ENCODE measurements around the gene ZMYND15. TPM values are rescaled to one million over a fixed set of nuclear protein-coding genes. Genes with fewer than 3 reads are reported as not detected.
A peak's percentile ranks its signal among the peaks of the same experiment; 100 is the strongest.

Gene ZMYND15
- total RNA-seq, 5 donors from 2014 or later (not counting 1 experiment from before 2014, with no cell fraction given) = 0.29 to 1.4 (median 0.44) TPM

DNA sequence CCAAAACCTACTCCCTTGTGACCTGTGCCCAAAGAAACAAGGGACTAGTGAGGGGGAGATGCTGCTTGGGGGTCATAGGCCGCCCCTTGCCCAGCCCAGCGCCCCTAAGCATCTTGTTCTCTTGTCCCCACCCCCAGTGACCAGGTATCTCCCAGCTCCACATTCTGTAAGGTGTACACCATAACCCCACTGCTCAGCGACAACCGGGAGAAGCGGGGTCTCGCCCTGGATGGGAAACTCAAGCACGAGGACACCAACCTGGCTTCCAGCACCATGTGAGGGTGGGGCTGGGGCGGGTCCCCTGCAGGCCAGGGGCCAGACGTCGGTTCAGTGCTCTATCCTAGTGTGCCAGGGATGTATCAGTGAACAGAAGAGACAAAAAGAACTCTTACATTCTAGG is 20.5 kb upstream of the ZMYND15 start:
- WGBS (ENCODE audit: insufficient coverage) = 87% methylated on average over 4 of the region's 10 CpGs
- ChIA-PET CTCF (no interaction called here), POLR2A (no interaction called here)
- DNase-seq = no peak
- Histone ChIP-seq H3K9me3 (no peaks in the 10 kb centered on the region), H3K36me3 (ENCODE audit: control insufficient read depth in 2 of 2, extremely low read depth in 1 of 2, insufficient read depth in 1 of 2, low read length in 1 of 2) (peaks cover 22 to 60% of the 10 kb centered on the region in 2 donors), H3K4me1 (ENCODE audit: control insufficient read depth in 1 of 2, extremely low read depth in 1 of 2, insufficient read depth in 2 of 2, low read length in 2 of 2) (peaks cover 25 to 46% of the 10 kb centered on the region in 2 experiments), H3K4me3 (ENCODE audit: control insufficient read depth in 1 of 2, extremely low read depth in 1 of 2, low read length in 1 of 2) (no peak overlapping the region), H3K27me3 (replicated peaks in 1 of 2; ENCODE audit: control insufficient read depth in 2 of 2, extremely low read depth in 1 of 2, insufficient read depth in 2 of 2, low read length in 1 of 2) (no peaks in the 10 kb centered on the region), H3K27ac (ENCODE audit: low read length) (no peak overlapping the region)
- Mint-ChIP-seq H3K4me3 (no peak overlapping the region), H3K27ac (no peak overlapping the region), H3K4me1 (peaks cover 21 to 28% (median 24%) of the 10 kb centered on the region in 3 donors), H3K27me3 (no peaks in the 10 kb centered on the region), H3K36me3 (peaks cover 39% of the 10 kb centered on the region), H3K9me3 (no peaks in the 10 kb centered on the region)
- ATAC-seq (replicated peaks in 1 of 4) = no peak

GRCh38 chr17:4719684-4720221 is 19.9 kb upstream of the ZMYND15 start:
- H3K9me3 Mint-ChIP-seq = no peaks in the 10 kb centered on the region
- peaks cover 39% of the 10 kb centered on the region for H3K36me3 Mint-ChIP-seq
- ATAC-seq (replicated peaks in 1 of 4) (no peak), DNase-seq (no peak)
- H3K27ac ChIP-seq (ENCODE audit: low read length) = no peak overlapping the region
- no peak overlapping the region for H3K4me3 ChIP-seq (ENCODE audit: control insufficient read depth in 1 of 2, extremely low read depth in 1 of 2, low read length in 1 of 2)
- H3K36me3 ChIP-seq (ENCODE audit: control insufficient read depth in 2 of 2, extremely low read depth in 1 of 2, insufficient read depth in 1 of 2, low read length in 1 of 2) = peaks cover 22 to 60% of the 10 kb centered on the region in 2 donors
- no peaks in the 10 kb centered on the region for H3K27me3 Mint-ChIP-seq
- H3K4me1 ChIP-seq (ENCODE audit: control insufficient read depth in 1 of 2, extremely low read depth in 1 of 2, insufficient read depth in 2 of 2, low read length in 2 of 2) = peaks cover 21 to 40% of the 10 kb centered on the region in 2 experiments
- H3K27ac Mint-ChIP-seq = no peak overlapping the region
- H3K9me3 ChIP-seq = no peaks in the 10 kb centered on the region
- WGBS (ENCODE audit: insufficient coverage) = 92% methylated on average over 12 of the region's 15 CpGs
- H3K27me3 ChIP-seq (replicated peaks in 1 of 2; ENCODE audit: control insufficient read depth in 2 of 2, extremely low read depth in 1 of 2, insufficient read depth in 2 of 2, low read length in 1 of 2) = no peaks in the 10 kb centered on the region
- POLR2A ChIA-PET = no interaction called here
- CTCF ChIA-PET = interaction anchor here in 1 of 2 donors (0.6 kb wide), 1 partner anchor 12 kb away, joined by 3 read pairs; no protein-coding TSS in a partner anchor
- peaks cover 18 to 26% (median 21%) of the 10 kb centered on the region in 3 donors for H3K4me1 Mint-ChIP-seq
- H3K4me3 Mint-ChIP-seq = no peak overlapping the region

GRCh38 chr17:4720787-4721186 is 18.8 kb upstream of the ZMYND15 start:
- DNase-seq = no peak
- no peaks in the 10 kb centered on the region for H3K9me3 Mint-ChIP-seq
- 100% methylated on average over 2 of the region's 7 CpGs for WGBS (ENCODE audit: insufficient coverage)
- Histone ChIP-seq H3K4me3 (ENCODE audit: control insufficient read depth in 1 of 2, extremely low read depth in 1 of 2, low read length in 1 of 2) (no peak overlapping the region), H3K9me3 (no peaks in the 10 kb centered on the region), H3K27ac (ENCODE audit: low read length) (no peak overlapping the region), H3K4me1 (ENCODE audit: control insufficient read depth in 1 of 2, extremely low read depth in 1 of 2, insufficient read depth in 2 of 2, low read length in 2 of 2) (peaks cover 11 to 30% of the 10 kb centered on the region in 2 experiments), H3K27me3 (replicated peaks in 1 of 2; ENCODE audit: control insufficient read depth in 2 of 2, extremely low read depth in 1 of 2, insufficient read depth in 2 of 2, low read length in 1 of 2) (no peaks in the 10 kb centered on the region), H3K36me3 (ENCODE audit: control insufficient read depth in 2 of 2, extremely low read depth in 1 of 2, insufficient read depth in 1 of 2, low read length in 1 of 2) (peaks cover 21 to 56% of the 10 kb centered on the region in 2 donors)
- no peaks in the 10 kb centered on the region for H3K27me3 Mint-ChIP-seq
- POLR2A ChIA-PET = no interaction called here
- CTCF ChIA-PET = no interaction called here
- ATAC-seq (replicated peaks in 1 of 4) = no peak
- no peak overlapping the region for H3K4me3 Mint-ChIP-seq
- peak overlapping the region; percentile 31 to 70 for H3K27ac Mint-ChIP-seq
- H3K4me1 Mint-ChIP-seq = peaks cover 8 to 15% (median 14%) of the 10 kb centered on the region in 3 donors
- peaks cover 36% of the 10 kb centered on the region for H3K36me3 Mint-ChIP-seq

DNA sequence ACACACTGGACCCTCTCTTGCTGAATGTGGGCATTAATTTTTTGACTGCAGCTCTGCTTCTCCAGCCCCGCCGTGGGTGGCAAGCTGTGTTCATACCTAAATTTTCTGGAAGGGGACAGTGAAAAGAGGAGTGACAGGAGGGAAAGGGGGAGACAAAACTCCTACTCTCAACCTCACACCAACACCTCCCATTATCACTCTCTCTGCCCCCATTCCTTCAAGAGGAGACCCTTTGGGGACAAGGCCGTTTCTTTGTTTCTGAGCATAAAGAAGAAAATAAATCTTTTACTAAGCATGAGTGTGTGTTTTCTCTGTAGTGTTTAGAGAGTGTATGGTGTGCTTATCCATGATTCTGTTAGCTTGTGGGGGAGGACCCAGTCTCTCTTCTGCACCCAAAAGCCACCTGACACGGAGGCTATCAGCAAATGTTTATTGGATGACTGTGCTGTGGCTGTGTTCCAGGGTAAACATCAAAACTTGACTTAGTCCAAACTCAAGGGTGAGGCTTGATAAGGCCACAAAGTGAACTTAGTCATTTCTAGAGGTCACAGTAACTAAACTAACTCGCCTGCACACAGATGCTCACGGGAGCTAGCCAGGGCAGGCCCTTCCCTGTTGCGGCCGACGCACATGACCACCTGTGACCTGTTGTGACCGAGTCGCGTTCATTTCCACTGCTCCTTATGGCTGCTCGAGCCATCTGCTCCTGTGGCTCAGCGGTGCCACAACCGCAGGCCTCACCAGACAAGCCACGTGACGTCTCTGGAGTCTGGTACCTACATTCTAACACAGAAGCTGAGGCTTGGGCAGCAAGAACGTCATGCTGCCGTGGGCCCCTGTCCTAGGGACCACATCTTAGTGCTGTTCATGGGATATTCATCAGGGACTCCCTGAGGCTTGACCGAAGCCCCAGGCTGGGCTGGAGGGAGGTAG is 18.2 kb upstream of the ZMYND15 start:
- Mint-ChIP-seq H3K4me3 (no peak overlapping the region), H3K36me3 (peaks cover 33% of the 10 kb centered on the region), H3K9me3 (no peaks in the 10 kb centered on the region), H3K4me1 (peaks cover 5 to 13% (median 12%) of the 10 kb centered on the region in 3 donors), H3K27ac (peak overlapping the region; percentile 31 to 51), H3K27me3 (no peaks in the 10 kb centered on the region)
- ATAC-seq (replicated peaks in 1 of 4) (peak in 3 of 4 experiments; percentile 21 to 54 (median 31)), DNase-seq (peak in 2 of 35 experiments; percentile 23 to 58)
- Histone ChIP-seq H3K27me3 (replicated peaks in 1 of 2; ENCODE audit: control insufficient read depth in 2 of 2, extremely low read depth in 1 of 2, insufficient read depth in 2 of 2, low read length in 1 of 2) (no peaks in the 10 kb centered on the region), H3K4me3 (ENCODE audit: control insufficient read depth in 1 of 2, extremely low read depth in 1 of 2, low read length in 1 of 2) (no peak overlapping the region), H3K27ac (ENCODE audit: low read length) (peak overlapping the region; percentile 23), H3K4me1 (ENCODE audit: control insufficient read depth in 1 of 2, extremely low read depth in 1 of 2, insufficient read depth in 2 of 2, low read length in 2 of 2) (peaks cover 6 to 23% of the 10 kb centered on the region in 2 experiments), H3K9me3 (no peaks in the 10 kb centered on the region), H3K36me3 (ENCODE audit: control insufficient read depth in 2 of 2, extremely low read depth in 1 of 2, insufficient read depth in 1 of 2, low read length in 1 of 2) (peaks cover 16 to 51% of the 10 kb centered on the region in 2 donors)
- WGBS (ENCODE audit: insufficient coverage) = 73% methylated on average over 15 of the region's 20 CpGs
- ChIA-PET CTCF (no interaction called here), POLR2A (no interaction called here)

DNA sequence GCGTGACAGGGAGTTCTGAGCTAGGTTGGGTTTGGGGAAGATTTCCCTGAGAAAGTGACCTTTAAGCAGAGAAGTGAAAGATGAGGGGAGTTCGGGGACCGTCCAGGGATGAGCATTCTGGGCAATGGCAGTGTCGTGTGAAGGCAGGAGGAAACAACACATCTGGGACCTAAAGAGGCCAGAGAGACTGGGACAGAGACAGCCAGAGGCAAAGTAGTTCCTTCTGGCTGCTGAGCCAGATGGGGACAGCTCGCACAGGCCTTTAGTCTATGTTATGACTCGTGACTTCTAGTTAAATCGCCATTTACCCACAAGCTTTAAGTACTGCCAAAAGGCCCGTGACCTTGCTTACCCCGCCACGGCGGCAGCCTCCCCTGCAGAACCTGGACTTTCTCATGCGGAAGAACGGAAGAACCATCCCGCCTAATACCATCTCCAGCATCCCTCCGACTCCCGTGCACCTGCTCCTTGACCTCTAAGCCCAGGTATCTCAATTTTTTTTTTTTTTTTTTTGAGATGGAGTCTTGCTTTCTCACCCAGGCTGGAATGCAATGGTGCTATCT is 16.9 kb upstream of the ZMYND15 start:
- CTCF ChIA-PET = no interaction called here

GRCh38 chr17:4724650-4725049 is 15.0 kb upstream of the ZMYND15 start:
- H3K4me3 Mint-ChIP-seq = no peak overlapping the region
- Histone ChIP-seq H3K4me1 (ENCODE audit: control insufficient read depth in 1 of 2, extremely low read depth in 1 of 2, insufficient read depth in 2 of 2, low read length in 2 of 2) (peaks cover 0 to 5% of the 10 kb centered on the region in 2 experiments), H3K36me3 (ENCODE audit: control insufficient read depth in 2 of 2, extremely low read depth in 1 of 2, insufficient read depth in 1 of 2, low read length in 1 of 2) (peaks cover 6 to 19% of the 10 kb centered on the region in 2 donors), H3K4me3 (ENCODE audit: control insufficient read depth in 1 of 2, extremely low read depth in 1 of 2, low read length in 1 of 2) (no peak overlapping the region), H3K9me3 (no peaks in the 10 kb centered on the region), H3K27me3 (replicated peaks in 1 of 2; ENCODE audit: control insufficient read depth in 2 of 2, extremely low read depth in 1 of 2, insufficient read depth in 2 of 2, low read length in 1 of 2) (no peaks in the 10 kb centered on the region), H3K27ac (ENCODE audit: low read length) (no peak overlapping the region)
- no peaks in the 10 kb centered on the region for H3K9me3 Mint-ChIP-seq
- DNase-seq = no peak
- POLR2A ChIA-PET = interaction anchor here in 1 of 2 donors (0.7 kb wide), 1 partner anchor 51 kb away, joined by 3 read pairs; no protein-coding TSS in a partner anchor
- H3K27ac Mint-ChIP-seq = no peak overlapping the region
- peaks cover 16% of the 10 kb centered on the region for H3K36me3 Mint-ChIP-seq
- CTCF ChIA-PET = interaction anchor here in 1 of 2 donors (1.1 kb wide), 1 partner anchor 9 kb away, joined by 3 read pairs; no protein-coding TSS in a partner anchor
- H3K4me1 Mint-ChIP-seq = peaks cover 2 to 8% (median 6%) of the 10 kb centered on the region in 3 donors
- WGBS (ENCODE audit: insufficient coverage) = 80% methylated on average over 1 of the region's 5 CpGs
- no peaks in the 10 kb centered on the region for H3K27me3 Mint-ChIP-seq
- no peak for ATAC-seq (replicated peaks in 1 of 4)

More for the DNA sequence above, 16.9 kb upstream of the ZMYND15 start:
- no peak overlapping the region for H3K27ac ChIP-seq (ENCODE audit: low read length)
- peaks cover 14 to 38% of the 10 kb centered on the region in 2 donors for H3K36me3 ChIP-seq (ENCODE audit: control insufficient read depth in 2 of 2, extremely low read depth in 1 of 2, insufficient read depth in 1 of 2, low read length in 1 of 2)
- Mint-ChIP-seq H3K4me1 (peaks cover 2 to 13% (median 6%) of the 10 kb centered on the region in 3 donors), H3K27me3 (no peaks in the 10 kb centered on the region), H3K4me3 (no peak overlapping the region), H3K36me3 (peaks cover 28% of the 10 kb centered on the region), H3K9me3 (no peaks in the 10 kb centered on the region), H3K27ac (peak overlapping the region in 1 of 2 donors; percentile 28)
- POLR2A ChIA-PET = interaction anchor here in 1 of 2 donors (1.0 kb wide), 1 partner anchor 216 kb away, joined by 3 read pairs; no protein-coding TSS in a partner anchor
- H3K27me3 ChIP-seq (replicated peaks in 1 of 2; ENCODE audit: control insufficient read depth in 2 of 2, extremely low read depth in 1 of 2, insufficient read depth in 2 of 2, low read length in 1 of 2) = no peaks in the 10 kb centered on the region
- DNase-seq (no peak), ATAC-seq (replicated peaks in 1 of 4) (no peak)
- 87% methylated on average over 14 of the region's 16 CpGs for WGBS (ENCODE audit: insufficient coverage)
- no peaks in the 10 kb centered on the region for H3K9me3 ChIP-seq
- no peak overlapping the region for H3K4me3 ChIP-seq (ENCODE audit: control insufficient read depth in 1 of 2, extremely low read depth in 1 of 2, low read length in 1 of 2)
- peaks cover 0 to 10% of the 10 kb centered on the region in 2 experiments for H3K4me1 ChIP-seq (ENCODE audit: control insufficient read depth in 1 of 2, extremely low read depth in 1 of 2, insufficient read depth in 2 of 2, low read length in 2 of 2)

All from T-cell (primary cell).